Endothelial cell of umbilical vein (primary cell): ENCODE data around the gene INSL6. TPM values are rescaled to one million over a fixed set of nuclear protein-coding genes. Genes with fewer than 3 reads are reported as not detected.

Source experiments
- BruUV-seq: library from RNA; stranded (reverse); fragments of 400-500 nt; replicated peaks from 2 replicates; lab custom pipeline; 2021; lab: Mats Ljungman, UMichigan
- CTCF ChIA-PET: fragments of 300-600, 350-600 bp; sonication (Branson Sonifier 250); formaldehyde crosslinking; loops from one replicate; lab custom pipeline; 2021; ENCODE audit warnings: antibody characterized with exemption, inconsistent platforms; lab: Charles Lee
- POLR2A ChIA-PET: fragments of 300-600, 350-600 bp; sonication (Branson Sonifier 250); formaldehyde crosslinking; loops from one replicate; lab custom pipeline; 2021; ENCODE audit warnings: antibody characterized with exemption, inconsistent platforms; lab: Charles Lee
- DNase-seq: peaks from one replicate; pipeline ENCODE4 v3.0.0-alpha.2; 2011; ENCODE audit warnings: low read depth, low spot score
- FAIRE-seq: peaks from 2 replicates; lab custom pipeline; 2011; peaks lifted over from hg19 to GRCh38; lab: Jason Lieb, UNC
- H2AFZ ChIP-seq: 2 replicates; pipeline ENCODE4 v1.6.0; 2012; ENCODE audit warnings: low read depth, low read length, control low read depth, inconsistent platforms
- H3K27ac ChIP-seq: 2 replicates; pipeline ENCODE4 v1.5.1; 2011; ENCODE audit warnings: low read depth, mild to moderate bottlenecking, control low read depth, low read length, moderate library complexity; ENCODE audit not compliant: insufficient read depth
- H3K27me3 ChIP-seq, 2 experiments: 2 replicates each; pipeline versions ENCODE4 v1.6.0 to v1.6.1; 2011; ENCODE audit warnings: low read length in 2 of 2, mixed read lengths in 1 of 2; ENCODE audit not compliant: control insufficient read depth in 2 of 2, insufficient read depth in 2 of 2
- H3K36me3 ChIP-seq, 2 experiments: 2 replicates in 1 of 2; 3 replicates in 1 of 2; pipeline ENCODE4 v1.5.1; 2011; ENCODE audit warnings: low read length in 2 of 2, mild to moderate bottlenecking in 1 of 2, moderate library complexity in 1 of 2; ENCODE audit not compliant: control insufficient read depth in 2 of 2, insufficient read depth in 2 of 2; ENCODE audit errors: extremely low read depth in 1 of 2
- H3K4me1 ChIP-seq: 3 replicates; pipeline ENCODE4 v1.5.1; 2011; ENCODE audit warnings: mild to moderate bottlenecking, low read length; ENCODE audit not compliant: control insufficient read depth, insufficient read depth; ENCODE audit errors: extremely low read depth
- H3K4me2 ChIP-seq: 2 replicates; pipeline ENCODE4 v1.6.1; 2011; ENCODE audit warnings: low read length, control low read depth, mixed read lengths; ENCODE audit not compliant: insufficient read depth
- H3K4me3 ChIP-seq, 3 experiments: fragments of 200-600 bp in 1 of 3; sonication (generic), shearing (Covaris generic) in 1 of 3; replicated peaks in 1 of 3; 2 replicates each; pipeline ENCODE4 v1.5.1; 2011 to 2016; ENCODE audit warnings: control low read depth in 3 of 3, low read length in 3 of 3, mild to moderate bottlenecking in 2 of 3, inconsistent platforms in 1 of 3, low read depth in 1 of 3, moderate library complexity in 1 of 3; ENCODE audit not compliant: insufficient read depth in 1 of 3
- H3K79me2 ChIP-seq: 2 replicates; pipeline ENCODE4 v1.6.0; 2012; ENCODE audit warnings: low read length, inconsistent platforms; ENCODE audit not compliant: control insufficient read depth, insufficient read depth
- H3K9ac ChIP-seq: replicated peaks from 2 replicates; pipeline ENCODE3; 2011; ENCODE audit warnings: low read length, control low read depth; ENCODE audit not compliant: insufficient read depth; ENCODE audit errors: extremely low read depth
- H3K9me1 ChIP-seq: replicated peaks from 3 replicates; pipeline ENCODE4 v1.6.0; 2011; ENCODE audit warnings: mild to moderate bottlenecking, low read length; ENCODE audit not compliant: control insufficient read depth, insufficient read depth; ENCODE audit errors: extremely low read depth
- H3K9me3 ChIP-seq: replicated peaks from 2 replicates; pipeline ENCODE4 v1.5.1; 2012; ENCODE audit warnings: low read length, inconsistent platforms; ENCODE audit not compliant: control insufficient read depth, insufficient read depth
- H4K20me1 ChIP-seq: replicated peaks from 2 replicates; pipeline ENCODE3; 2011; ENCODE audit warnings: mild to moderate bottlenecking, low read length; ENCODE audit not compliant: control insufficient read depth, insufficient read depth; ENCODE audit errors: extremely low read depth
- EZH2 ChIP-seq: IDR thresholded peaks from 2 replicates; pipeline ENCODE4 v1.6.1; 2012; ENCODE audit warnings: borderline replicate concordance, low read depth, mild to moderate bottlenecking, moderate library complexity, low read length, inconsistent platforms; ENCODE audit not compliant: severe bottlenecking
- GATA2 ChIP-seq: IDR thresholded peaks from 2 replicates; pipeline ENCODE4 v1.7.0; 2011; ENCODE audit warnings: low read depth, mild to moderate bottlenecking, moderate library complexity, mixed read lengths, low read length; ENCODE audit not compliant: insufficient read length, insufficient read depth
- JUN ChIP-seq: IDR thresholded peaks from 2 replicates; pipeline ENCODE4 v1.6.1; 2011; ENCODE audit warnings: borderline replicate concordance, low read depth; ENCODE audit not compliant: insufficient read length, insufficient read depth
- MYC ChIP-seq: IDR thresholded peaks from one replicate; pipeline ENCODE4 v1.6.1; 2011; ENCODE audit warnings: mild to moderate bottlenecking, low read depth, low read length
- dilution Hi-C: fragments of 300-500 bp; cut with MboI; formaldehyde crosslinking; loops from one replicate; pipeline ENCODE4 v1.15.0; 2019; ENCODE audit warnings: low sequenced_read_pairs; ENCODE audit not compliant: extremely low pct_ligation_motif_present
- intact Hi-C: fragments of 100-400 bp; cut with micrococcal nuclease; formaldehyde crosslinking; loops from one replicate; pipeline ENCODE4 v1.10.0; 2022
- polyA plus RNA-seq, 4 experiments: library from polyadenylated mRNA; depleted of rRNA in 3 of 4; stranded (reverse) in 3 of 4; unstranded in 1 of 4; fragments of >200 nt; gene quantifications; 2 replicates each; pipeline versions ENCODE4 v1.2.1 to v1.2.3, GENCODE V29; 2011 to 2012; ENCODE audit warnings: missing spikeins in 1 of 4
- total RNA-seq: library from RNA; stranded (reverse); gene quantifications from 2 replicates; pipeline ENCODE4 v1.2.3, GENCODE V29; 2021
- TF ChIP-seq, protein P1 (sequence below), 2 donors: IDR thresholded peaks; 1 replicate in 1 of 2; 2 replicates in 1 of 2; pipeline ENCODE4 v1.5.1; 2011; ENCODE audit warnings: low read length in 2 of 2, mild to moderate bottlenecking in 2 of 2, moderate library complexity in 2 of 2, control low read depth in 1 of 2, inconsistent platforms in 1 of 2, low read depth in 1 of 2; ENCODE audit not compliant: insufficient read depth in 1 of 2; ENCODE audit errors: extremely low read depth in 1 of 2
- TF ChIP-seq, protein P2 (sequence below): IDR thresholded peaks from 2 replicates; pipeline ENCODE4 v1.6.1; 2011; ENCODE audit not compliant: insufficient read depth, insufficient read length

Gene INSL6
- total and polyA plus RNA-seq, 2 donors (not counting 3 experiments of a cell fraction or from before 2014, with no cell fraction given): not detected

DNA sequence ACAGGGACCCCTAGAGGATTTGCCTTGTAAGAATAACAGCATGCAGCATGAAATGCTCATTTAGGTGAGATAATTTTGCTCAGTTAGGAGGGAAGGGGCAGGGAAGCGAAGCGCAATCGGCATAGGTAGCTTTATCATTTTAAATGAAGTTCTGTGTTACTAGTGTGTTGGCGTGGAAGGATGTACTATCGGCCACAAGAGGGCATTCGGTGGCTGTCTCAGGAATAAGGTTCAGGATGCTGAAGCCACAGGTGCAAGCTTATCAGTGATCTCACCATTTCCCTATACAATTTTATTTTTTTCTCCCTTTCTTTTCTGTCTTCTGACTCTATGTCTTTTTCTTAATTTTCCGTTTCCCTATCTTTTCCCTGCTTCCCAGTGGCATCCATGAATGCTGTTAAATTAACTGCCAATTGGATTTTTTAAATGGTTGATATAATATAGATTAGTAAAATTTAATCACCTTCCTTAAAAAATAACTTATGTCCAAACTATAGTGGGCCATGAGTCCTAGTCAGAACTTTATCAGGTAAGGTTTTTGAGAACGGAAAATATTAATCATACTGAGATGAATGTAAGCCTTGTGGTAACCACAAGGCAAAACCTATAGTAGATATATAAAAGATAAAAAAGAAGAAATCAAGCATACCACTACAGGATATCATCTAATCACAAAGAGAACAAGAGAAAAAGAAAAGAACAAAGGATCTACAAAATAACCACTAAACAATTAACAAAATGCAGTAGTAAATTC, 1.2 kb upstream of the INSL6 start:
- POLR2A ChIA-PET: interaction anchor here (1.5 kb wide), 1 partner anchor 414 kb away, joined by 4 read pairs; no protein-coding TSS in a partner anchor
- TF ChIP-seq, protein P1, sequence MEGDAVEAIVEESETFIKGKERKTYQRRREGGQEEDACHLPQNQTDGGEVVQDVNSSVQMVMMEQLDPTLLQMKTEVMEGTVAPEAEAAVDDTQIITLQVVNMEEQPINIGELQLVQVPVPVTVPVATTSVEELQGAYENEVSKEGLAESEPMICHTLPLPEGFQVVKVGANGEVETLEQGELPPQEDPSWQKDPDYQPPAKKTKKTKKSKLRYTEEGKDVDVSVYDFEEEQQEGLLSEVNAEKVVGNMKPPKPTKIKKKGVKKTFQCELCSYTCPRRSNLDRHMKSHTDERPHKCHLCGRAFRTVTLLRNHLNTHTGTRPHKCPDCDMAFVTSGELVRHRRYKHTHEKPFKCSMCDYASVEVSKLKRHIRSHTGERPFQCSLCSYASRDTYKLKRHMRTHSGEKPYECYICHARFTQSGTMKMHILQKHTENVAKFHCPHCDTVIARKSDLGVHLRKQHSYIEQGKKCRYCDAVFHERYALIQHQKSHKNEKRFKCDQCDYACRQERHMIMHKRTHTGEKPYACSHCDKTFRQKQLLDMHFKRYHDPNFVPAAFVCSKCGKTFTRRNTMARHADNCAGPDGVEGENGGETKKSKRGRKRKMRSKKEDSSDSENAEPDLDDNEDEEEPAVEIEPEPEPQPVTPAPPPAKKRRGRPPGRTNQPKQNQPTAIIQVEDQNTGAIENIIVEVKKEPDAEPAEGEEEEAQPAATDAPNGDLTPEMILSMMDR (IDR thresholded peaks at IDR 0.05; ENCODE audit: extremely low read depth in 1 of 2, insufficient read depth in 1 of 2, low read depth in 1 of 2, low read length in 2 of 2): peak; percentile 64 to 73
- TF ChIP-seq GATA2 (peak; percentile 88), MYC (no peak), EZH2 (no peak), JUN (peak; percentile 8)
- TF ChIP-seq, protein P2, sequence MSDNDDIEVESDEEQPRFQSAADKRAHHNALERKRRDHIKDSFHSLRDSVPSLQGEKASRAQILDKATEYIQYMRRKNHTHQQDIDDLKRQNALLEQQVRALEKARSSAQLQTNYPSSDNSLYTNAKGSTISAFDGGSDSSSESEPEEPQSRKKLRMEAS: no peak
- Histone ChIP-seq H3K4me1 (no peaks in the 10 kb centered on the region), H3K9ac (no peak overlapping the region), H3K27ac (no peak overlapping the region), H3K36me3 (no peaks in the 10 kb centered on the region), H3K79me2 (no peaks in the 10 kb centered on the region), H3K9me3 (no peaks in the 10 kb centered on the region), H4K20me1 (no peaks in the 10 kb centered on the region), H3K4me3 (no peak overlapping the region), H3K9me1 (no peaks in the 10 kb centered on the region), H3K4me2 (no peak overlapping the region), H2AFZ (no peak overlapping the region), H3K27me3 (no peaks in the 10 kb centered on the region)
- DNase-seq (peak; percentile 69), FAIRE-seq (peak; percentile 76)
- intact Hi-C loops (loop anchor here (1.0 kb wide), 7 partner anchors 83 to 424 kb away; no protein-coding TSS in a partner anchor), dilution Hi-C loops (loop anchor here (25.0 kb wide), 1 partner anchor 251 kb away; the partner anchor contains the start of gene PLGRKT)
- no TSS peak for BruUV-seq
- CTCF ChIA-PET: interaction anchor here (0.6 to 8.0 kb wide), 92 partner anchors 9 to 582 kb away, joined by 3 to 178 read pairs (median 4); partner anchors contain the start of genes CD274, JAK2 and PLGRKT
